Astrocyte of the spinal cord (primary cell): Measurements from ENCODE around the gene ZNF438.

Source experiments
- DNase-seq: peaks from one replicate; pipeline ENCODE4 v3.0.0; 2011; ENCODE audit warnings: low read depth, low spot score
- H3K4me3 ChIP-seq: 2 replicates; pipeline ENCODE4 v1.5.1; 2011; ENCODE audit warnings: low read depth, mild to moderate bottlenecking, low read length, moderate library complexity
- in situ Hi-C: cut with HindIII; loops from 2 replicates; pipeline ENCODE4 v1.10.0; 2017; ENCODE audit warnings: low sequenced_read_pairs
- TF ChIP-seq, protein P1 (sequence below): IDR thresholded peaks from 2 replicates; pipeline ENCODE4 v1.5.1; 2012; ENCODE audit warnings: low read depth, mild to moderate bottlenecking, low read length, inconsistent platforms

Gene ZNF438

DNA sequence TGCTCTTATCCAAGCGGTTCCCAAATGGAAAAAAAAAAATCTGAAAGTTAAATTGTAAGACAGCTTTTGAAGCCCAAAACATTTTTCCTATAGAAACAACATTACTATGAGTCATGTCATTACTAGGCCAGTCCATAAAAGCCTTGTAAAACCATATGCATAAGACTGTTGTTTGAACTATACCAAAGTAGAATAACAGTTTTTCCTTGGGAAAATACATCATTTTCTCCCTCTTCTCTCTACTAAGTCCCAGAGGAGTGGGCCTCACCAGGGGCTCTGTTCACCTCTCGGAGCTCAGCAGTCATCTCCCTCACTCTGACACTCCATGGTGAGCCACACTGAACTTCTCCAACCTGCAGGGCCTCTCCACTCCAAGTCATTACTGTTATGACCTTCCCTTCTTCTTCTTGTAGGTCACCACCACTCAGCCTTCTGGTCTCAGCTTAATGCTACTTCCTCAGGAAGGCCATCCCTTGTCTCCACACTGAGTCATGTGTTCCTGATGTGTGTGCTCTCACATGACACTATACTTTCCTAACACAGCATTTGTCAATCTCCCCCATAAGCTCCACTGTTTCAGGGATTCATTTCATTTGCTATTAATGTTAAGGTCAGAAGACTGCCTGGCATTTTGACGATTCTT lies 32.5 kb downstream of the ZNF438 start:
- TF ChIP-seq, protein P1, sequence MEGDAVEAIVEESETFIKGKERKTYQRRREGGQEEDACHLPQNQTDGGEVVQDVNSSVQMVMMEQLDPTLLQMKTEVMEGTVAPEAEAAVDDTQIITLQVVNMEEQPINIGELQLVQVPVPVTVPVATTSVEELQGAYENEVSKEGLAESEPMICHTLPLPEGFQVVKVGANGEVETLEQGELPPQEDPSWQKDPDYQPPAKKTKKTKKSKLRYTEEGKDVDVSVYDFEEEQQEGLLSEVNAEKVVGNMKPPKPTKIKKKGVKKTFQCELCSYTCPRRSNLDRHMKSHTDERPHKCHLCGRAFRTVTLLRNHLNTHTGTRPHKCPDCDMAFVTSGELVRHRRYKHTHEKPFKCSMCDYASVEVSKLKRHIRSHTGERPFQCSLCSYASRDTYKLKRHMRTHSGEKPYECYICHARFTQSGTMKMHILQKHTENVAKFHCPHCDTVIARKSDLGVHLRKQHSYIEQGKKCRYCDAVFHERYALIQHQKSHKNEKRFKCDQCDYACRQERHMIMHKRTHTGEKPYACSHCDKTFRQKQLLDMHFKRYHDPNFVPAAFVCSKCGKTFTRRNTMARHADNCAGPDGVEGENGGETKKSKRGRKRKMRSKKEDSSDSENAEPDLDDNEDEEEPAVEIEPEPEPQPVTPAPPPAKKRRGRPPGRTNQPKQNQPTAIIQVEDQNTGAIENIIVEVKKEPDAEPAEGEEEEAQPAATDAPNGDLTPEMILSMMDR, result no peak
- in situ Hi-C loops, result no loop called here
- no peak overlapping the region for H3K4me3 ChIP-seq
- no peak for DNase-seq

DNA sequence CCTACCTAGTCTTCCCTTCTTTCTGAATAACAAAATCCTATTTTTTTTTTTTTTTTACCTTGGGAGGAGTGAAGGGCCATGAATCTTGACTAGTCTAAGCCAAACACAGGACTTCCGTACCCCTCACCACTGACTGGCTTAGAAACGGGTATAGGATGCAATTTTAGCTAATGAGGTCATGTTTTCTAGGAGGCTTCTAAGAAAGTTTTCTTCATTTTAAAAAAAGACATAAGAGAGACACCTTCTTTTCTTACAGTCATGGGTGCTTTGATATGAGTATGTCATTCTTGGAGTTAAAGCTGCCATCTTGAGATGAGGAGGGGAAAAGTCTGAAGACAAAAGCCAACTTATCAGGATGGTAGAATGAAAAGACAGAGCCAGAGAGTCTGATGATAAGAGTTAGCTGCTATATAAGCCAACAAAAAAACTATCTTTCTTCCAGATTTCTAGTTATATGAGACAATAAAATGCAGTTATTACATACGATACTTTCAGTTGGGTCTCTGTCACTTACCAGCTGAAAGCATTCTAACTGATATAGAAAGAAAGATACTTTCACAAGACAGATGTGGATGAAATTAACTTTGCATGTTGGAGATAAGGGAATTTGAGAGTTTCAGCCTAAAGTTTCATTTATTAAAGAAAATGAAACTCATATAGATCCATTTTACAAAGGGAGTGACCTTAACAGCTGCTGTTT lies 34.0 kb downstream of the ZNF438 start:
- in situ Hi-C loops, result no loop called here
- H3K4me3 ChIP-seq, result no peak overlapping the region
- DNase-seq, result no peak
- TF ChIP-seq, protein P1, result no peak

DNA sequence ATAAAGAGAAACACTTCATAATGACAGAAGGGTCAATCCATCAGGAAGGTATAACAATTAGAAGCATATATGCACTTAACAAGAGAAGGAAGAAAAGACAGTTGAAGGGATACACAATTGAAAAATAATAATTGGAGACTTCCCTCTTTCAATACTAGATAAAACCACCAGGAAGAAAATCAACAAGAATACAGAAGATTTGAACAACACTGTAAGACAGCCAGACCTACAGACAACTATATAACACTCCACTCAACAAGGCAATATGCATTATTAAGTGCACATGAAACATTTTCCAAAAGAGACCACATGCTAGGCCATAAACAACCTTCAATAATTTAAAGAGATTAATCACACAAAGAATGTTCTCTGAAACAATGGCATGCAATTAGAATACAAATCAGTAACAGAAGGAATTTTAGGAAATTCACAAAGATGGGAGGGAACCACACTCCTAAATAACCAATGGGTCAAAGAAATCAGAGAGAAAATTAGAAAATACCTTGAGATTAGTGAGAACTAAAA lies 35.1 kb downstream of the ZNF438 start:
- TF ChIP-seq, protein P1, result no peak
- in situ Hi-C loops, result no loop called here
- no peak for DNase-seq
- no peak overlapping the region for H3K4me3 ChIP-seq

DNA sequence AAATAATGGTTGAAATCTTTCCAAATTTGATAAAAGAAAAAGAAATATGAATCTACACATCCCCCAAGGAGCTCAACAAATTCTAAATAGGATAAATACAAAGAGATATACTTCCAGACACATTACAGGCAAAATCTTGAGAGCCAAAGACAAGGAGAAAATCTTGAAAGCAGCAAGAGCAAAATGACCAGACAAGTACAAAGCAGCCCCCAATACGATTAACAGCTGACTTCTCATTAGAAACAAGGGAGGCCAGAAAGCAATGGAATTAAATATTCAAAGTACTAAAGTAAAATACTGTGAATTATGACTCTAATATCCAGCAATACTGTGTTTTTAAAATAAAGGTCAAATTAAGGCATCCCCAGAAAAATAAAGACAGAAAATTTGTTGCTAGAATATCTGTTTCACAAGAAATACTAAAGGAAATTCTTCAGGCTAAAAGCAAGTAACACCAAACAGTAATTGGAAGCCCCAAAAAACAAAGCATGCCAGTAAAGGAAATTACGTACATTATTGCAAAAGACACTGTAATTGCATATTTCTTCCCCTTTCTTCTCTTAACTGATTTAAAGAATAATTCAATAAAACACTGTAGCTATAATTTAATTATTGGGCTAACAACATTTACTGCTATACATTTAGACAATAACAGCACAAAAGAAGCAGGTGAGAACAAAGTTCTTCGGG lies 36.4 kb downstream of the ZNF438 start:
- TF ChIP-seq, protein P1, result no peak
- DNase-seq, result no peak
- in situ Hi-C loops, result no loop called here
- no peak overlapping the region for H3K4me3 ChIP-seq

DNA sequence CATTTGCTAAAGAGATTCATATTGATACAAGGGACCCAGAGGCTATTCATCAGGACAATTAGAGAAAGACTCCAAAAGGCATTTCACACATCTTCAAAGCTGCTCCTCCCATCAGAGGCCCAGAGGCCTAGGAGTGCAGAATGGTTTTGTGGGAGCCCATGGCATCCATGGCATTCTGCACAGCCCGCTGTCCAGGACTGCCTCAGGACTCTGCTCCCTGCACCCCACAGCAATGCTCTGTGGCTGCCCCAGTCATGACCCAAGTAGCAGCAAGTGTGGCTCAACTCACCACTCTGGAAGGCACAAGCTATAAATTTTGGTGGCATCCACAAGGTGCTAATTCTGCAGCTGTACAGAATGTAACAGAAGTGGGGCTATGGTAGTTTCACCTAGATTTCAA lies 38.5 kb downstream of the ZNF438 start:
- in situ Hi-C loops, result no loop called here
- no peak overlapping the region for H3K4me3 ChIP-seq
- TF ChIP-seq, protein P1, result no peak
- no peak for DNase-seq

DNA sequence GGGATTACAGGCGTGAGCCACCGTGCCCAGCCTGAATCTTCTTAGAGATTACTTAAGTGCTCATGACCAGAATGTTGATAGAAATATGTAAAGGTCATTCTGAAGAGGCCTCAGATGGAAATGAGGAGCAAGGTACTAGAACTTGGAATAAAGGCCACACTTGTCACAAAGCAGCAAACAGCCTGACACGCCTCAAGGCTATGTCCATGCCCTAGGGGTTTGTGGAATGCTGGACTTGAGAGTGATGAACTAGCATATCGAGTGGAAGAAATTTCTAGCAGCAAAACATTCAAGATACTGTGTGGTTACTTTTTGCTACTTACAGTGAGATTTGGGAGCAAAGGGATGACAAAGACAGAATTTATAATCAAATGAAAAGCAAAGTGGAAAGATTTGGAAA lies 39.0 kb downstream of the ZNF438 start:
- no peak overlapping the region for H3K4me3 ChIP-seq
- DNase-seq, result no peak
- TF ChIP-seq, protein P1, result no peak
- in situ Hi-C loops, result no loop called here
